Endothelial cell of umbilical vein (primary cell): Measurements from ENCODE around the gene CPO. TPM values are rescaled to one million over a fixed set of nuclear protein-coding genes. Genes with fewer than 3 reads are reported as not detected.

Experiments
- BruUV-seq: library from RNA; stranded (reverse); fragments of 400-500 nt; replicated peaks from 2 replicates; lab custom pipeline; 2021; lab: Mats Ljungman, UMichigan
- CTCF ChIA-PET: fragments of 300-600, 350-600 bp; sonication (Branson Sonifier 250); formaldehyde crosslinking; loops from one replicate; lab custom pipeline; 2021; ENCODE audit warnings: antibody characterized with exemption, inconsistent platforms; lab: Charles Lee
- POLR2A ChIA-PET: fragments of 300-600, 350-600 bp; sonication (Branson Sonifier 250); formaldehyde crosslinking; loops from one replicate; lab custom pipeline; 2021; ENCODE audit warnings: antibody characterized with exemption, inconsistent platforms; lab: Charles Lee
- DNase-seq: peaks from one replicate; pipeline ENCODE4 v3.0.0-alpha.2; 2011; ENCODE audit warnings: low read depth, low spot score
- FAIRE-seq: peaks from 2 replicates; lab custom pipeline; 2011; peaks lifted over from hg19 to GRCh38; lab: Jason Lieb, UNC
- H2AFZ ChIP-seq: 2 replicates; pipeline ENCODE4 v1.6.0; 2012; ENCODE audit warnings: low read depth, low read length, control low read depth, inconsistent platforms
- H3K27ac ChIP-seq: 2 replicates; pipeline ENCODE4 v1.5.1; 2011; ENCODE audit warnings: low read depth, mild to moderate bottlenecking, control low read depth, low read length, moderate library complexity; ENCODE audit not compliant: insufficient read depth
- H3K27me3 ChIP-seq, 2 experiments: 2 replicates each; pipeline versions ENCODE4 v1.6.0 to v1.6.1; 2011; ENCODE audit warnings: low read length in 2 of 2, mixed read lengths in 1 of 2; ENCODE audit not compliant: control insufficient read depth in 2 of 2, insufficient read depth in 2 of 2
- H3K36me3 ChIP-seq, 2 experiments: 2 replicates in 1 of 2; 3 replicates in 1 of 2; pipeline ENCODE4 v1.5.1; 2011; ENCODE audit warnings: low read length in 2 of 2, mild to moderate bottlenecking in 1 of 2, moderate library complexity in 1 of 2; ENCODE audit not compliant: control insufficient read depth in 2 of 2, insufficient read depth in 2 of 2; ENCODE audit errors: extremely low read depth in 1 of 2
- H3K4me1 ChIP-seq: 3 replicates; pipeline ENCODE4 v1.5.1; 2011; ENCODE audit warnings: mild to moderate bottlenecking, low read length; ENCODE audit not compliant: control insufficient read depth, insufficient read depth; ENCODE audit errors: extremely low read depth
- H3K4me2 ChIP-seq: 2 replicates; pipeline ENCODE4 v1.6.1; 2011; ENCODE audit warnings: low read length, control low read depth, mixed read lengths; ENCODE audit not compliant: insufficient read depth
- H3K4me3 ChIP-seq, 3 experiments: fragments of 200-600 bp in 1 of 3; sonication (generic), shearing (Covaris generic) in 1 of 3; replicated peaks in 1 of 3; 2 replicates each; pipeline ENCODE4 v1.5.1; 2011 to 2016; ENCODE audit warnings: control low read depth in 3 of 3, low read length in 3 of 3, mild to moderate bottlenecking in 2 of 3, inconsistent platforms in 1 of 3, low read depth in 1 of 3, moderate library complexity in 1 of 3; ENCODE audit not compliant: insufficient read depth in 1 of 3
- H3K79me2 ChIP-seq: 2 replicates; pipeline ENCODE4 v1.6.0; 2012; ENCODE audit warnings: low read length, inconsistent platforms; ENCODE audit not compliant: control insufficient read depth, insufficient read depth
- H3K9ac ChIP-seq: replicated peaks from 2 replicates; pipeline ENCODE3; 2011; ENCODE audit warnings: low read length, control low read depth; ENCODE audit not compliant: insufficient read depth; ENCODE audit errors: extremely low read depth
- H3K9me1 ChIP-seq: replicated peaks from 3 replicates; pipeline ENCODE4 v1.6.0; 2011; ENCODE audit warnings: mild to moderate bottlenecking, low read length; ENCODE audit not compliant: control insufficient read depth, insufficient read depth; ENCODE audit errors: extremely low read depth
- H3K9me3 ChIP-seq: replicated peaks from 2 replicates; pipeline ENCODE4 v1.5.1; 2012; ENCODE audit warnings: low read length, inconsistent platforms; ENCODE audit not compliant: control insufficient read depth, insufficient read depth
- H4K20me1 ChIP-seq: replicated peaks from 2 replicates; pipeline ENCODE3; 2011; ENCODE audit warnings: mild to moderate bottlenecking, low read length; ENCODE audit not compliant: control insufficient read depth, insufficient read depth; ENCODE audit errors: extremely low read depth
- EZH2 ChIP-seq: IDR thresholded peaks from 2 replicates; pipeline ENCODE4 v1.6.1; 2012; ENCODE audit warnings: borderline replicate concordance, low read depth, mild to moderate bottlenecking, moderate library complexity, low read length, inconsistent platforms; ENCODE audit not compliant: severe bottlenecking
- GATA2 ChIP-seq: IDR thresholded peaks from 2 replicates; pipeline ENCODE4 v1.7.0; 2011; ENCODE audit warnings: low read depth, mild to moderate bottlenecking, moderate library complexity, mixed read lengths, low read length; ENCODE audit not compliant: insufficient read length, insufficient read depth
- JUN ChIP-seq: IDR thresholded peaks from 2 replicates; pipeline ENCODE4 v1.6.1; 2011; ENCODE audit warnings: borderline replicate concordance, low read depth; ENCODE audit not compliant: insufficient read length, insufficient read depth
- MYC ChIP-seq: IDR thresholded peaks from one replicate; pipeline ENCODE4 v1.6.1; 2011; ENCODE audit warnings: mild to moderate bottlenecking, low read depth, low read length
- POLR2A ChIP-seq: IDR thresholded peaks from 2 replicates; pipeline ENCODE4 v1.6.1; 2012; ENCODE audit warnings: low read depth, mild to moderate bottlenecking, control low read depth, low read length
- POLR2AphosphoS5 ChIP-seq: IDR thresholded peaks from 2 replicates; pipeline ENCODE4 v1.6.1; 2012; ENCODE audit warnings: low read depth, mild to moderate bottlenecking, control low read depth, low read length, moderate library complexity; ENCODE audit not compliant: insufficient read depth
- dilution Hi-C: fragments of 300-500 bp; cut with MboI; formaldehyde crosslinking; loops from one replicate; pipeline ENCODE4 v1.15.0; 2019; ENCODE audit warnings: low sequenced_read_pairs; ENCODE audit not compliant: extremely low pct_ligation_motif_present
- intact Hi-C: fragments of 100-400 bp; cut with micrococcal nuclease; formaldehyde crosslinking; loops from one replicate; pipeline ENCODE4 v1.10.0; 2022
- polyA plus RNA-seq, 4 experiments: library from polyadenylated mRNA; depleted of rRNA in 3 of 4; stranded (reverse) in 3 of 4; unstranded in 1 of 4; fragments of >200 nt; gene quantifications; 2 replicates each; pipeline versions ENCODE4 v1.2.1 to v1.2.3, GENCODE V29; 2011 to 2012; ENCODE audit warnings: missing spikeins in 1 of 4
- total RNA-seq: library from RNA; stranded (reverse); gene quantifications from 2 replicates; pipeline ENCODE4 v1.2.3, GENCODE V29; 2021
- TF ChIP-seq, protein P1 (sequence below), 2 donors: IDR thresholded peaks; 1 replicate in 1 of 2; 2 replicates in 1 of 2; pipeline ENCODE4 v1.5.1; 2011; ENCODE audit warnings: low read length in 2 of 2, mild to moderate bottlenecking in 2 of 2, moderate library complexity in 2 of 2, control low read depth in 1 of 2, inconsistent platforms in 1 of 2, low read depth in 1 of 2; ENCODE audit not compliant: insufficient read depth in 1 of 2; ENCODE audit errors: extremely low read depth in 1 of 2
- TF ChIP-seq, protein P2 (sequence below): IDR thresholded peaks from 2 replicates; pipeline ENCODE4 v1.6.1; 2011; ENCODE audit not compliant: insufficient read depth, insufficient read length

CPO gene
- total and polyA plus RNA-seq, 2 donors (not counting 3 experiments of a cell fraction or from before 2014, with no cell fraction given) = not detected

DNA sequence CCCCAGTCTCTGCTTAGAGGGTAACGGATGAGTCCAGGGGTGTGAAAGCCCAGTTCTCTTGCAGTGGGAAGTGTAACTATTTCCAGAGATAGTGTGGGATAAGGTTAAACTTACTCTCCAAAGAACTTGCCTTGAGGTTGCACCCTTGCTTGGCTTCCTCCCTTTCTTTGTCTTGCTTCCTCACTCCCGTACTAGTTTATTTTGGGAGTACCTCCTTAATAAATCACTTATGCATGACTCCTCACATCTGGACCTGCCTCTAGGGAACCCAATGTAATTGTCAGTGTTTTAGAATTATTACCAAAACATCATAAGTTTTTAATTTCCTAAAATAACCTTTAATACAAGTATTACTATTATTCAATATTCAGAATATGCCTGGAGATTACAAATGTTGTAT, 35.2 kb downstream of the CPO start:
- DNase-seq = no peak

More for the DNA sequence above, 35.2 kb downstream of the CPO start:
- Histone ChIP-seq H3K9me3 (no peaks in the 10 kb centered on the region), H3K4me2 (no peak overlapping the region), H3K27ac (no peak overlapping the region), H3K9me1 (no peaks in the 10 kb centered on the region), H3K9ac (no peak overlapping the region), H3K36me3 (no peaks in the 10 kb centered on the region), H3K27me3 (peaks cover 11 to 17% of the 10 kb centered on the region in 2 experiments), H3K4me3 (no peak overlapping the region), H3K4me1 (no peaks in the 10 kb centered on the region), H4K20me1 (no peaks in the 10 kb centered on the region), H2AFZ (no peak overlapping the region), H3K79me2 (no peaks in the 10 kb centered on the region)
- dilution Hi-C loops = no loop called here
- no TSS peak for BruUV-seq
- POLR2A ChIA-PET = no interaction called here
- no peak for FAIRE-seq
- intact Hi-C loops = no loop called here
- TF ChIP-seq, protein P1, sequence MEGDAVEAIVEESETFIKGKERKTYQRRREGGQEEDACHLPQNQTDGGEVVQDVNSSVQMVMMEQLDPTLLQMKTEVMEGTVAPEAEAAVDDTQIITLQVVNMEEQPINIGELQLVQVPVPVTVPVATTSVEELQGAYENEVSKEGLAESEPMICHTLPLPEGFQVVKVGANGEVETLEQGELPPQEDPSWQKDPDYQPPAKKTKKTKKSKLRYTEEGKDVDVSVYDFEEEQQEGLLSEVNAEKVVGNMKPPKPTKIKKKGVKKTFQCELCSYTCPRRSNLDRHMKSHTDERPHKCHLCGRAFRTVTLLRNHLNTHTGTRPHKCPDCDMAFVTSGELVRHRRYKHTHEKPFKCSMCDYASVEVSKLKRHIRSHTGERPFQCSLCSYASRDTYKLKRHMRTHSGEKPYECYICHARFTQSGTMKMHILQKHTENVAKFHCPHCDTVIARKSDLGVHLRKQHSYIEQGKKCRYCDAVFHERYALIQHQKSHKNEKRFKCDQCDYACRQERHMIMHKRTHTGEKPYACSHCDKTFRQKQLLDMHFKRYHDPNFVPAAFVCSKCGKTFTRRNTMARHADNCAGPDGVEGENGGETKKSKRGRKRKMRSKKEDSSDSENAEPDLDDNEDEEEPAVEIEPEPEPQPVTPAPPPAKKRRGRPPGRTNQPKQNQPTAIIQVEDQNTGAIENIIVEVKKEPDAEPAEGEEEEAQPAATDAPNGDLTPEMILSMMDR (IDR thresholded peaks at IDR 0.05; ENCODE audit: extremely low read depth in 1 of 2, insufficient read depth in 1 of 2, low read depth in 1 of 2, low read length in 2 of 2) = no peak
- TF ChIP-seq MYC (no peak), POLR2A (no peak), EZH2 (no peak), POLR2AphosphoS5 (no peak), JUN (no peak), GATA2 (no peak)
- TF ChIP-seq, protein P2, sequence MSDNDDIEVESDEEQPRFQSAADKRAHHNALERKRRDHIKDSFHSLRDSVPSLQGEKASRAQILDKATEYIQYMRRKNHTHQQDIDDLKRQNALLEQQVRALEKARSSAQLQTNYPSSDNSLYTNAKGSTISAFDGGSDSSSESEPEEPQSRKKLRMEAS = no peak
- CTCF ChIA-PET = interaction anchor here (0.5 to 1.6 kb wide), 2 partner anchors 499 to 522 kb away, joined by 3 to 7 read pairs; no protein-coding TSS in a partner anchor
